ELF-1 (cell line): ENCODE data around the gene RPL22.

Experiments
- DNase-seq: peaks from one replicate; pipeline ENCODE4 v3.0.0-alpha.2; 2016; ENCODE audit warnings: low read depth, low spot score

Gene RPL22

DNA sequence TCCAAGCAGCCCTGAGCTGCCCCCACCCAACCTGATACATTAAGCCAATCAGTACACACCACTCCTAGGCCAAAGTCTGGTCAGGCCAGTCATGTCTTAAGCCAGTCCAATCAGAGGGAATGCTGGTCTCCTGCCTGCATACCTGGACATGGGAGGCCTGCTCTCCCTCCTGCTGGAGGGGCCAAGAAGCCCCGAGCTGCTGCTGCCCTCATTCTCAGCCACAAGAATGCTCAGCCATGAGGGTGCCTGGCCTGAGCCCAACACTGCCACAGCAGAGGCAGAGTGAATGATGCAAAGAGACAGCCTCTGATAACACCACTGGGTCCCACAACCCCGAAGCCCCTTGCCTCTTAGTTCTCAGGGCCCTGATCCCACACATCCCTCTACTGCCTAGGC, 42.3 kb downstream of the RPL22 start:
- peak; percentile 25 for DNase-seq

DNA sequence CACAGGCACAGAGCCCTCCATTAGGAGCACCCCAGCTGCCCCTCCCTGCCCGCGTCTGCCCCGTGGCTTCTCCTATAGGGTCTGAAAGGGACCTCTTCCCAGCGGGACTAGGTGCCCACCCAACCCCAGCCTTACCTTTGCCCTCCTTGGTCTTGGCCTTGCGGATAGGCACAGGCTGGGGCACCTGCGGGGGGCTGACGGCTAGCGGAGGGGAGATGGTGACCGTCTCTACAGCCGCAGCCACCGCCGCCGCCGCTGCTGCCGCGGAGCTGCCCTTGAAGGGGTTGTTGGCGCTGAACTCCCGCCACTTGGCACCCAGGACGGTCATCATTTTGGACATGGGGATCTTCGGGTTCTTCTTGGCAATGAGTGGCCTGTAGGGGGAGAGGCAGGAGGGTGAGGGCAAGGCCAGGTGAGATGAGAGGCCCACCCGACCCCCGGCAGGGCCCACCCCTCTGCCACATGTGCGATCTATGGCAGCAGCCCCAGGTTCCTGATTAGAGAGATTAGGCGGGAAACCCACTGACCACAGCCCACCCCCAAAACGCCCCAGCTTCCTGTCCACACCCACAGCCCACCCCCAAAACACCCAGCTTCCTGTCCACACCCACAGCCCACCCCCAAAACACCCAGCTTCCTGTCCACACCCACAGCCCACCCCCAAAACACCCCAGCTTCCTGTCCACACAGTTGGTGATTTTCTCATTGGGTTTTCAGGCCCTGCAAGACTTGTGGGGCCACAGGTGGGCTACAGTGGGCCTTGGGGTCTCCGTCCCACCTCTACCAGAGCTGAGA, 44.7 kb downstream of the RPL22 start:
- no peak for DNase-seq

DNA sequence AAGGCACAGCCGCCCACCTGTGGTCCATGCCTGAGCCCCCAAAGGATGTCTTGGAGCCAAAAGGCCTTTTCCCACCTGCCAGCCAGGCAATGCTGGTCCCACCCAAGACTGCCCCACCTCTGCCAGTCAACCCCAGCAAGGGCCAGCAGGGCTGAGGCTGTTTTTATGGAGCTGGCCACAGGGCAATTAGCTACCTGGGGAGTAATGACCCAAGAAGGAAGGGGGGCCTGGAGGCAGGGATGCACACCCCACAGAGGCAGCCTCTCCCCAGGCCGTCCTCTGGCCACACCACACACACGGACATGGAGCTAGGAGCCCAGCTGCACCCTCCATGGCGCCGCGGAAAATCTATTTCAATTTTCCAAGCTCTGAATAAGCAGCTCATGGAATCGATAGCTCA, 46.5 kb downstream of the RPL22 start:
- DNase-seq = no peak

DNA sequence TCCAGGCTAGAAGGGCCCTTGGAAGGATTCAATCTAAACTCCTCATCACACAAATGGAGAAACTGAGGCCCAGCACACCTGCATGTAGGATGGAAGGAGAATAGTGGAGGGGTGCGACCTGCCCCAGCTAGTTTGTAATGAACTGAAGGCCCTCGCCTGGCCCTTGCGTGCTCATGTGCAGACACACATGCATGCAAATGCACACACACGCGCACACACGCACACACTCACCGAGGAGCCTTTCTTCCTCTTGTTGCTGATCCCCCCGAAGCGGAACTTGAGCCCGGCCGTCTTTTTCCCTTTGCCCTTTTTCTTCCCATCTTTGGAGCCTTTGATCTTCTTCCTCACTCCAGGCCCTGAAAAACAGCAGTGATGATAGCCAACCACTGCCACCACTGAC, 47.2 kb downstream of the RPL22 start:
- no peak for DNase-seq

DNA sequence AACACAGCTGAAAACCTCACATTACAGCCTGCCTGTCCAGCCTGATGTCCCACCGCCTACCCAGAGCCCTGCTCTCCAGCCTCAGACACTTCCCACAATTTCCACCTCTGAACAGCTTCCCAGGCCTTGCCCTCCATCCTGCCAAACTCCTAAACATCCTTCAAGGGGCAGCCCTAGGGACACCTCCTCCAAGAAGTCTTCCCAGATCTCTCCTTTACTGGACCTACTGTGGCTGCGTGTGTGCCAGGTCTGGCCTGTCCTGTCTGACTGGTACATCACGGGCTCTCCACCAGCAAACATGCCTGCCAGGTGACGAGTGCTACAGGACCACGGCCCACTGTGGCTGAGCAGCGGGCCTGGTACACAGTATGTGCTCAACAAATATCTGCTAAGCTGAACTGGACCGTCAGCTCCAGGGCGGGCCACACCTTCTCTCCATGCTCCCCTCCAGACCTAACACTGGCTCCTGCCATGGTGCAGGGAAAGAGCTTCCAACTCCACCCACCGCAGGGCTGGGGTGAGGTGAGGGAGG, 48.0 kb downstream of the RPL22 start:
- DNase-seq = no peak

DNA sequence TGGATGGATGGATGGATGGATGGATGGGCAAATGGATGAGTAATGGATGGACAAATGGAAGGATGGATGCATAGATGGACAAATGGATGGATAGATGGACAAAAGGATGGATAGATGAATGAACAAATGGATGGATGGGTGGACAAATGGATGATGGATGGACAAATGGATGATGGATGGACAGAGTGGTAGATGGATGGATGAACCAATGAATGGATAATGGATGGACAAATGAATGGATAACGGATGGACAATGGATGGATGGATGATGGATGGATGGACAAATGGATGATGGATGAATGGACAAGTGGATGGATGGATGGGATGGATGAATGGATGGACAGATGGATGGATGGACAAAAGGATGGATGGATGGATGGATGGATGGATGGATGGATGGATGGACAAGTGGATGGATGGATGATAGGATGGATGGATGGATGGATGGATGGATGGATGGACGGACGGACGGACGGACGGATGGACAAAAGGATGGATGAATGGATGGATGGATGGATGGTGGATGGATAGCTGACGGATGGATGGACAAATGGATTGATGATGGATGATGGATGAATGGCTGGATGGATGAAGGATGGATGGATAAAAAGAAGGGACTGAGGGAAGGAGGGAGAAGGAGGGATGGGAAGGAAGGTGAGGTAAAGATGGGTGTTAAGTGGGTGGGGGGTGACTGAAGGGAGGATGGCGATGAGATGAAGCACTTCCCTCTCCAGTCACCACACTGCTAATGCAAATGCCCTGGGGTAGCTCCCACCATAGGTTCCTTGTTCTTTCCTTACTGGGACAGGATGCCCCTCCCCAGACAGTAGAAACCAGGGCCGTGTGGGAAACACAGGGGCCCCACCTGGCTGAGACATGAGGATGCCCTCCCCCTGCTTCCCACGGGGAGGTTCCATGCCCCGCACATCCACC, 49.1 kb downstream of the RPL22 start:
- DNase-seq = no peak

DNA sequence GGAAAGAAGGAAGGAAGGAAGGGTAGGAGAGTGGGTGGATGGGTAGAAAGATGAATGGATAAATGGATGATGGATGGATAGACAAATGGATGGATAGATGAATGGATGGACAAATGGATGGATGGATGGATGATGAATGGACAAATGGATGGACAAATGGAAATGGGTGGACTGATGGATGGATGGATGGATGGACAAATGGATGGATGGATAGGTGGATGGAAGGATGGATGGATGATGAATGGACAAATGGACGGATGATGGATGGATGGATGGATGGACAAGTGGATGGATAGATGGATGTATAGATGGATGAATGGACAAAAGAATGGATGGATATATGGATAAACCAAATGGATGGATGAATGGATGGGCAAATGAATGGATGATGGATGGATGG, 49.8 kb downstream of the RPL22 start:
- DNase-seq = no peak

DNA sequence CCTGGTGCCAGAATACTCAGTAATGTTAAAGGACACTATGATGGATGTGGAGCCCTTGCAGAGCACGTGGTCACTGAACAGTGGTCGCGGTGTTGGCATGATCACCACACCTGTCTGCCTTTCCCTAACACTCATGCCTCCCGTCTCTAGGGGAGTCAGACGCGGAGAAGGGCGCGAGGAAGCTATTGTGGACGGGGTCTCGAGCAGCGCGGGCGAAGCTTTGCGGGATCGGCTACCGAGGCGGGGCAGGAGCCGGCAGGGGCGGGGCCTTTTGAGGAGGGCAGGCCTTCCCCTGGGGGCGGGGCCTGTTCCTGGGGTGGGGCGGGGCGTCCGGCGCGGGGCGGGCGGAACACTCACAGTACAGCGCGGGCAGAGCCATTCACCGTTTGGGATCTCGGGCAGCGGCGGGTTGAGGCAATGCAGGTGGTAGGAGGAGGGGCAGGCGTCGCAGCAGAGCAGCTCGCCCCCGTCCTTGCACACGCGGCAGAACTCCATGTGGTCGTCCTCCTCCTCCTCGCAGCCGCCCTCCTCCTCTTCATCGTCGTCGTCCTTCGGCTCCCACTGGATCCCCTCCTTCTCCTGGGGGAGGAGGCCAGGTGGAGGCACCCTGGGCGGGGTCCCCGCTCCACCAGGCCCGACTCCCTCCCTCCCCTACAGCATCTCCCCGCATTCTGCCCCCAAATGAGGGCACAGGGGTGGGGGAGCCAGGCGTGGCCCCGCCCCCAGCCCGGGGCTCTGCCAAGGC, 50.7 kb downstream of the RPL22 start:
- DNase-seq = peak; percentile 82

DNA sequence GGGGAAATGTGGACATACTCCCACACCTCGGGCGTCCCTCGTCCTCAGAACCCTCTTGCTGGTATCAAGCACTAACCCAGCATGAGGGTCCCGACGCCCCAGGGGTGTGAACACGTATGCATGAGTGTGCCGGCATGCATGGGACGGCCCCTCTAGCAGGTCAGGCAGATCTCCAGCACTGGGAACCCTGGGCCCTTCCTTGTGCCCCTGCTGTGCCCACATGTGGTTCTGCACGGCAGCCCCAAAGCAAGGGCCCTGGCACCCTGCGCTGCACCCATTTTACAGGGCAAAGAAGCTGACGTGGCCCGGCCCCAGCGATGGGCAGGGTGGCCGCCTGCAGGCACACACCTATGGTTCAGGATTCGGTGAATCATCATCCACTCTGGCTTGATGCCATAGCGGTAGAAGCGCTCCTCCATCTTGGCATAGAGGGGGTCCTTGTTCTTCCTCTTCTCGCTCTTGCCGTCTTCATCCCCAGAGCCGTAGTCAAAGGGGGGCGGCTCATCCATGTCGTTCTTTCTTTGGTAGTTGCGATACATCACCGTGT, 53.5 kb downstream of the RPL22 start:
- DNase-seq = no peak

DNA sequence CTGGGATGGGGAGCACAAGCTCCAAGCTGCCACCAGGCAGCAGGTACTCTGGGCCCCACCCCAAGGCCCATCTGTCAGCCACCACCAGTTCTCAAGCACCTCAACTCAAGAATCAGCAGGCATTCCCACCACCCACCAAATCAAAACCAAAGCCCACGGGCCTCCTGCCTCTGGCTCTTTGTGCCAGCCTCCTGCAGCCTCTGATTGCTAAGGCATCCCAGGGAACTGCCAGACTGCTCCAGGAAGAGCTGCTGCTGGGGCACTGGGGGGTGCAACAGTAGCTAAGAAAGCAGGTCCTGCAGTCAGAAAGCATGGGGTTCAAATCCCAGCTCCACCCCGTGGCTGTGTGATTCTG, 54.0 kb downstream of the RPL22 start:
- DNase-seq = no peak

DNA sequence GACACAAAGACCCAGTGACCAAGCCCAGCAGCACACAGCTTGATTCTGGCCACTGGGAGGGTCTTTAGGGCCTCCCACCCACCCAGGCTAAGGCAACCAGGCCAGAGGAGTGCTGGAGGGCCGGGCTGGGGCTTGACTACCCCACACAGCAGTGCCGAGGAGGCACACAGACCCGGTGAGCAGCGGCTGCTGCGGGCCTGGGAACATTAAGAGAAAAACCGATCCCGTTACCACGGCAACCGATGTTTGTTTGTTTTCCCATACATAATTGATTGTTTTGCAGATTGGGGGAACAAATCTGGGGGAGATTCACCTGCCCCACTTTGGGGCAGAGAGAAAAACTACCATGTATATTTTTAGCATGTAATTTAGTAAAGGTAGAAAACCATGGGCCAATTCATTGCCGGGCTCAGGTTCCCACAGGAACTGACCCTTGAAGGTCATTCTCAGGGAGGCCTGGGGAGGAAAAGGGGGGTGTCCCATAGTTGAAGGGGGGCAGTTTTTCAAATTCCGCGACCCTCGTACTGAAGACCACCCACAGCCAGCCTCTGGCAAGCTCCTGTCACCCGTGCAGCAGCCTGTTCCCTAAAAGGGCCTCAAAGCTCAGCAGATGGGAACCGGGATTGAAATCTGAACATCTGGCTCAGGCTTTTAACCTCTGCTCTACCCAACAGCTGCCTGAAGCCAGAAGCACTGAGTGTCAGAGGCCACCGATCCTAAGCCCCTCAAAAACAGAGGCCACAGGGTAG, 54.6 kb downstream of the RPL22 start:
- no peak for DNase-seq

DNA sequence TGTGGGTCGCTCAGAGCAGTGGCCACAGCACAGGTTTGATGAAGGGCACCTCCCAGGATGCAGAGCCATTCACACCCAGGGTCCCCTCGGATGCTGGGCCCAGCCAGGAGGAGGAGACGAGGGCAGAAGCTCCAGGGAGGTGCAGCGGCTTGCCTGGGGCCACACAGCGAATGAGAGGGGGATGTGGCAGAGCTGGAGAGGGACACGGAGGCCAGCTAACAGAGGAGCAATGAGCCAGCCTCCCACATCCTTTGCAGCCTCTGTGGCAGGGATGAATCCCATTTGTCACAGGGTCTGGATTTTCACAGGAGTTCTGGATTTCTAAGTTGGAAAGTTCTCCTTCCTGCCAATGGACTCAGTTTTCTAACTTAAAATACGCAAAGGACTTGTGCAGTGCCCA, 55.2 kb downstream of the RPL22 start:
- no peak for DNase-seq

DNA sequence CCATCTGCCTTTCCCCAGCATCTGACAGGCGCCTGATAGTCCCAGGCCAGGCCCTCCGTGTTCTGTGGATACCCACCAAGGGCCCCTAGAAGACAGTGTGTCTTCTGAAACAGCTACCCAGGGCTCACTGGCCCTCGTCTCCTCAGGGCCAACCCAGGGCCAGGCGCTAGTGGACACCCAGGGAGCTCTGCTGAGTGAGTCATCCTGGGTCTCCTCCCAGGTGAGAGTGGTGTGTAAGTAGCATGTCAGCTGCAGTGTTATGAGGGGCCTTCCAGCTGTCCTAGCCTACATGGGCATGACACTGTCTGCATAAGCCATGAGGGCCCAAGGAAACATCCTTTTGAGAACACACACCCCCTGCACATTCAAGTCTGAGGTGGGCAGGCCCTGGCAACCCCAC, 56.0 kb downstream of the RPL22 start:
- DNase-seq = no peak

DNA sequence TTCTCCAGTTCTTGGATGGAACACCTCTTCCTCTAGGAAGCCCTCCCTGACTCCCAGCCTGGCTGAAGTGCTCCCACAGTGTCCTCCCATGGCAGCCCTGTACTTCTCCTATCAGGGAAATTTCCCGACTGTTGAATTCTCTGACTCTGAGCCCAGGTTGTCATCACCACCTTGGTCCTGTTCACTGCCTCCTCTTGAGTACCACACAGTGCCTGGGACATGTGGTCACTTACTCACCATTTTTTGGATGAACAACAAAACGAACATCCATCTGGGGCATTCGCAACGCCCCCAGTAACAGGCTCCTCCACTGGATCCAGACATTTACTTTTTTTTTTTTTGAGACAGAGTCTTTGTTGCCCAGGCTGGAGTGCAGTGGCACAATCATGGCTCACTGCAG, 56.7 kb downstream of the RPL22 start:
- DNase-seq = no peak

DNA sequence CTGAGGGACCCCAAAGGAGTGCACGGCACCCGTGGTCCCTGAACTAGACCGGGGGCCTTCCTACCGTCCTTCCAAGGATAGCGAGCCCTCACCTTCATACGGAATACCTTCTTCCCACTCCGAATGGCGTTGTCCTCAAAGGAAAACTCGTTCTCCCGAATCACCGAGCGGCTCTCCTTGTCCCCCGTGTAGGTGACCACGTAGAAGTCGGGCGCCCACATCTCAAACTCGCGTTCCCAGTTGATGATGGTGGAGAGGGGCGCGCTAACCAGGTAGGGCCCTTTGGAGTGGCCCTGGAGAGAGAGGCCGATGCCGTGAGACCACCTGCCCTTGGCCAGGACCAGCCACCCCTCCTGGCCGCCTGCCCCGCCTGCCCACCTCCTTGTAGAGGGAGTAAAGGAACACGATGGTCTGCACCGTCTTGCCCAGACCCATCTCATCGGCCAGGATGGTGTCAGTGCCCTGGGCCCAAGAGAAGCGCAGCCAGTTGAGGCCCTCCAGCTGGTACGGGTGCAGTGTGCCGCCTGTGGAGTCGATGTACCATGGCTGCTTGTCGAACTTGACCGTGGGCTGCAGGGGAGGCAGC, 57.3 kb downstream of the RPL22 start:
- DNase-seq = no peak

DNA sequence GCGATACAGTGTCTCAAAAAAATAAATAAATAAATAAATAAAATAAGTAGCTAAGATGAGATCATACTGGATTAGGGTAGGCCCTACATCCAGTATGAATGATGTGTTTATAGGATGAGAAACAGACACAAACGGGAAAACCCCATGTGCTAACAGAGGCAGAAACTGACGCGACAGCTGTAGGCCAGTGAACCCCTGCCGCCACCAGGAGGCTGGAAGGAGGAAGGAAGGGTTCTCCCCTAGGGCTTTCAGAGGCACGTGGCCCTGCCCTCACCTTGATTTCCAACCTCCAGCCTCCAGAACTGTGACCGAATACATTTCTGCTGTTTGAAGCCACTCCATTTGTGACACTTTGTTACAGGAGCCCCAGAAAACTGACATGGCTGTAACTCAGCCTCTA, 57.8 kb downstream of the RPL22 start:
- DNase-seq = peak; percentile 55

DNA sequence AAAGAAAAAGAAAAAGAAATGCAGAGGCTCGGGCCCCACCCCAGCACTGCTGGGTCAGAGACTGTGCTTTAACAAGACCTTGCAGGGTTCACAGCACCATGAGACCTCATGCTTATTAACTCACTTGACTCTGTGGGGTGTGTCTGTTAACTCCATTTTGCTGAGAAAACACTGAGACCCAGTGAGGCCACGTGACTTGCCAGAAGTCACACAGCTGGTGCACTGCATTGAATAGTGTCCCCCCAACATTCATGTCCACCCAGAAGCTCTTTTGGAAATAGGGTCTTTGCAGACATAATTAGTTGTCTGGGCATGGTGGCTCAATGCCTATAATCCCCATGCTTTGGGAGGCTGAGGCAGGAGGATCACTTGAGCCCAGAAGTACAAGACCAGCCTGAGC, 59.0 kb downstream of the RPL22 start:
- no peak for DNase-seq

DNA sequence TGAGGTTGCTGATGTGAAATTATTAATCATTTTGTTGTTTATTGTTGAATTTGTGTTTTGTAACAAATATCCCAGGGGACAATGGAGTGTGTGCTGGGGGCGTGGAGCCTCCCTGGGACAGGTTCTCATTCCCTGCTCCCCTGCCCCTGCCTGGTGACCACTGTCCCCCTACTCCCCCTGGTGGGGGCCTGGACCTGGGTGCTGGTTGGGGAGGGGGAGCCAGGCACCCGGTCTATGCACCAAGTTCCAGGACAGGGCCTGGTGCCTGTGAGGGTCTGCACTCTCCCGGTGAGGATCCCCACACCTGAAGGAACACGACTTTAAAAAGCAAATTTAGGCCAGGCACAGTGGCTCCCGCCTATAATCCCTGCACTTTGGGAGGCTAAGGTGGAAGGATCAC, 61.6 kb downstream of the RPL22 start:
- no peak for DNase-seq

DNA sequence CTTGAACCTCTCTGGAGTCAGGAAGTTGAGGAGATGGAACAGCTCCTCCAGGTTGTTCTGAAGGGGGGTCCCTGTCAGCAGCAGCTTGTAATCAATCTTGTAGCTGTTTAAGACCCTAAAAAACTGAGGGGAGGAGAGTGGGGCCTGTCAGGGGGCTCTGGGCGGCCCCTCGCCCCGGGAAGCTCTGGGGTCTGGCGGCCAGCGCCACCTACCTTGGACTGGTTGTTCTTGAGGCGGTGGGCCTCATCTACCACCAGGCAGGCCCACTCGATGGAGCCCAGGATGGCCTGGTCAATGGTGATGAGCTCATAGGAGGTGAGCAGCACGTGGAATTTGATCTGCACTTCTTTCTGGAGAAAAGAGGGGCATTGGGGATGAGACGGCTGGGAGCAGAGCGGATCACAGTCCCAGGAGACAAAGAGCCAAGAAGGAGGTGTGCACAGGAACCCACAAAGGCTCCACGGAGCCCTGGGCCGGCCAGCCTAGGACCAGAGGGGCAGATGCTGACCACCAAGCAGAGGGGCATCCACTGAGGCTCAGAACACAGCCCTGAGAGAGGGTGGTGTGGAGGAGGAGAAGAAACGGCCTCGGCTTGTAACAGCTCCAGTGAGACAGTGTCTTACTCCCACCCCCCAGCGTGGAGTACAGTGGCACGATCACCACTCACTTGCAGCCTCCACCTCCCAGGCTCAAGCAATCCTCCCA, 62.7 kb downstream of the RPL22 start:
- no peak for DNase-seq
